Measurements from ENCODE around the gene GABRR3.

Gene GABRR3

GRCh38 chr3:98002717-98003116, 32.4 kb downstream of the GABRR3 start:
- no peak overlapping the region for H2AFZ ChIP-seq (ENCODE audit: low read depth, low read length, severe bottlenecking)
- H3K9ac ChIP-seq (ENCODE audit: low read length) = no peak overlapping the region
- no peaks in the 10 kb centered on the region for H3K36me3 ChIP-seq (ENCODE audit: low read length)
- H3K79me2 ChIP-seq (ENCODE audit: insufficient read depth, low read length) = no peaks in the 10 kb centered on the region
- H3K9me2 ChIP-seq (replicated peaks; ENCODE audit: insufficient read depth, low read length) = no peaks in the 10 kb centered on the region
- TF ChIP-seq CTCF (IDR thresholded peaks at IDR 0.05; ENCODE audit: insufficient read depth, low read length, poor library complexity, severe bottlenecking) (no peak), EZH2phosphoT487 (conservative IDR thresholded peaks at IDR 0.05; ENCODE audit: low read length) (no peak)
- H3K9me3 ChIP-seq (ENCODE audit: insufficient read depth, low read length) = no peaks in the 10 kb centered on the region
- H4K20me1 ChIP-seq (ENCODE audit: low read depth, low read length) = no peaks in the 10 kb centered on the region
- peaks cover 12% of the 10 kb centered on the region; the same call in 1 of the 2 replicates for H3F3A ChIP-seq (ENCODE audit: insufficient read depth)
- no peak overlapping the region for H3K4me2 ChIP-seq (ENCODE audit: low read depth, low read length, poor library complexity, severe bottlenecking)
- no peak overlapping the region for H3K4me3 ChIP-seq (ENCODE audit: insufficient read depth, low read length, poor library complexity, severe bottlenecking)
- H3K27ac ChIP-seq (ENCODE audit: low read depth, low read length) = no peak overlapping the region; the same call in 1 of the 2 replicates
- H3K27me3 ChIP-seq (ENCODE audit: low read length) = no peaks in the 10 kb centered on the region

- Histone ChIP-seq H3K79me2 (ENCODE audit: insufficient read depth, low read length) (no peaks in the 10 kb centered on the region), H3K9me2 (replicated peaks; ENCODE audit: insufficient read depth, low read length) (no peaks in the 10 kb centered on the region), H3F3A (ENCODE audit: insufficient read depth) (peaks cover 12% of the 10 kb centered on the region; the same call in 1 of the 2 replicates), H3K36me3 (ENCODE audit: low read length) (no peaks in the 10 kb centered on the region), H3K27ac (ENCODE audit: low read depth, low read length) (no peak overlapping the region), H4K20me1 (ENCODE audit: low read depth, low read length) (no peaks in the 10 kb centered on the region), H3K9me3 (ENCODE audit: insufficient read depth, low read length) (no peaks in the 10 kb centered on the region), H3K9ac (ENCODE audit: low read length) (no peak overlapping the region), H3K4me2 (ENCODE audit: low read depth, low read length, poor library complexity, severe bottlenecking) (no peak overlapping the region), H2AFZ (ENCODE audit: low read depth, low read length, severe bottlenecking) (no peak overlapping the region), H3K27me3 (ENCODE audit: low read length) (no peaks in the 10 kb centered on the region), H3K4me3 (ENCODE audit: insufficient read depth, low read length, poor library complexity, severe bottlenecking) (no peak overlapping the region)
- TF ChIP-seq CTCF (IDR thresholded peaks at IDR 0.05; ENCODE audit: insufficient read depth, low read length, poor library complexity, severe bottlenecking) (no peak), EZH2phosphoT487 (conservative IDR thresholded peaks at IDR 0.05; ENCODE audit: low read length) (no peak)
Observed at GRCh38 chr3:97999994-98000393, 35.1 kb downstream of the GABRR3 start.

- H3K79me2 ChIP-seq (ENCODE audit: insufficient read depth, low read length) = no peaks in the 10 kb centered on the region
- peaks cover 12% of the 10 kb centered on the region; the same call in 1 of the 2 replicates for H3F3A ChIP-seq (ENCODE audit: insufficient read depth)
- no peaks in the 10 kb centered on the region for H3K36me3 ChIP-seq (ENCODE audit: low read length)
- no peak overlapping the region for H3K9ac ChIP-seq (ENCODE audit: low read length)
- no peak overlapping the region for H3K4me2 ChIP-seq (ENCODE audit: low read depth, low read length, poor library complexity, severe bottlenecking)
- H3K27ac ChIP-seq (ENCODE audit: low read depth, low read length) = no peak overlapping the region
- no peak for TF ChIP-seq EZH2phosphoT487 (conservative IDR thresholded peaks at IDR 0.05; ENCODE audit: low read length)
- no peak for TF ChIP-seq CTCF (IDR thresholded peaks at IDR 0.05; ENCODE audit: insufficient read depth, low read length, poor library complexity, severe bottlenecking)
- no peaks in the 10 kb centered on the region for H3K27me3 ChIP-seq (ENCODE audit: low read length)
- no peaks in the 10 kb centered on the region for H3K9me3 ChIP-seq (ENCODE audit: insufficient read depth, low read length)
- H2AFZ ChIP-seq (ENCODE audit: low read depth, low read length, severe bottlenecking) = no peak overlapping the region
- no peaks in the 10 kb centered on the region for H4K20me1 ChIP-seq (ENCODE audit: low read depth, low read length)
- no peaks in the 10 kb centered on the region for H3K9me2 ChIP-seq (replicated peaks; ENCODE audit: insufficient read depth, low read length)
- no peak overlapping the region for H3K4me3 ChIP-seq (ENCODE audit: insufficient read depth, low read length, poor library complexity, severe bottlenecking)
Observed at GRCh38 chr3:97999103-97999502, 36.0 kb downstream of the GABRR3 start.
